H1 (cell line): ENCODE measurements around the gene ERV3-1. TPM values are rescaled to one million over a fixed set of nuclear protein-coding genes. Genes with fewer than 3 reads are reported as not detected.
"Not testable (repeated sequence)": the region's sequence is repeated elsewhere in the genome, so short reads cannot be mapped to it uniquely, and the experiment has no call there.

Source experiments
- CTCF ChIA-PET: fragments of 300-600 bp; sonication (Branson Sonifier 250); formaldehyde crosslinking; loops from one replicate; lab custom pipeline; 2021; ENCODE audit not compliant: partially characterized antibody; lab: Charles Lee
- POLR2A ChIA-PET: fragments of 300-600 bp; sonication (Branson Sonifier 250); formaldehyde crosslinking; loops from one replicate; lab custom pipeline; 2021; ENCODE audit warnings: inconsistent platforms; ENCODE audit not compliant: partially characterized antibody; lab: Charles Lee
- DNase-seq, 2 experiments: peaks; one replicate each; pipeline versions ENCODE4 v3.0.0 to v3.0.0-alpha.2; 2010 to 2022; ENCODE audit warnings: low spot score in 2 of 2, low read depth in 1 of 2, mixed read lengths in 1 of 2
- FAIRE-seq: peaks from 2 replicates; lab custom pipeline; 2011; peaks lifted over from hg19 to GRCh38; lab: Jason Lieb, UNC
- H2AFZ ChIP-seq: 2 replicates; pipeline ENCODE4 v1.8.1; 2012; ENCODE audit warnings: low read length, inconsistent platforms
- H2AK5ac ChIP-seq: 2 replicates; pipeline ENCODE4 v1.6.1; 2013; ENCODE audit warnings: low read depth, low read length
- H2BK120ac ChIP-seq: replicated peaks from 2 replicates; pipeline ENCODE3; 2013; ENCODE audit warnings: low read depth, low read length, inconsistent platforms
- H2BK12ac ChIP-seq: 2 replicates; pipeline ENCODE4 v1.6.1; 2013; ENCODE audit warnings: low read depth, low read length
- H2BK15ac ChIP-seq: 2 replicates; pipeline ENCODE4 v1.6.1; 2013; ENCODE audit warnings: low read length
- H2BK20ac ChIP-seq: 2 replicates; pipeline ENCODE4 v1.6.1; 2013; ENCODE audit warnings: low read length
- H2BK5ac ChIP-seq: 2 replicates; pipeline ENCODE4 v1.6.1; 2013; ENCODE audit warnings: low read depth, low read length
- H3K14ac ChIP-seq: 2 replicates; pipeline ENCODE4 v1.6.1; 2013; ENCODE audit warnings: inconsistent platforms; ENCODE audit not compliant: insufficient read length
- H3K18ac ChIP-seq: 2 replicates; pipeline ENCODE4 v1.6.1; 2013; ENCODE audit warnings: low read length; ENCODE audit errors: extremely low read depth
- H3K23ac ChIP-seq: 2 replicates; pipeline ENCODE4 v1.6.1; 2013; ENCODE audit warnings: inconsistent platforms; ENCODE audit not compliant: insufficient read length
- H3K23me2 ChIP-seq: 2 replicates; pipeline ENCODE4 v1.6.1; 2013; ENCODE audit warnings: low read depth, low read length
- H3K27ac ChIP-seq: 2 replicates; pipeline ENCODE4 v1.6.1; 2011; ENCODE audit warnings: low read depth, low read length, inconsistent platforms
- H3K27me3 ChIP-seq, 4 experiments: replicated peaks in 1 of 4; 1 replicate in 1 of 4; 2 replicates in 3 of 4; pipeline versions ENCODE4 v1.6.1 to v1.8.1; 2011 to 2013; ENCODE audit warnings: low read length in 3 of 4, mild to moderate bottlenecking in 3 of 4, inconsistent platforms in 2 of 4, mixed read lengths in 2 of 4, moderate library complexity in 1 of 4; ENCODE audit not compliant: control insufficient read depth in 3 of 4, insufficient read depth in 3 of 4; ENCODE audit errors: extremely low read depth in 1 of 4
- H3K36me3 ChIP-seq, 4 experiments: 2 replicates each; pipeline versions ENCODE4 v1.6.1 to v1.8.1; 2011 to 2013; ENCODE audit warnings: mild to moderate bottlenecking in 4 of 4, low read length in 3 of 4, moderate library complexity in 2 of 4, control low read depth in 1 of 4, inconsistent platforms in 1 of 4; ENCODE audit not compliant: insufficient read depth in 4 of 4, control insufficient read depth in 2 of 4
- H3K4ac ChIP-seq: replicated peaks from 2 replicates; pipeline ENCODE3; 2013; ENCODE audit warnings: low read length, low read depth, mixed read lengths, inconsistent platforms; ENCODE audit not compliant: insufficient read length
- H3K4me1 ChIP-seq, 4 experiments: replicated peaks in 1 of 4; 1 replicate in 1 of 4; 2 replicates in 3 of 4; pipeline versions ENCODE4 v1.6.1 to v1.8.1; 2011 to 2013; ENCODE audit warnings: low read length in 3 of 4, inconsistent platforms in 2 of 4, mixed read lengths in 1 of 4; ENCODE audit not compliant: insufficient read depth in 4 of 4, control insufficient read depth in 3 of 4
- H3K4me2 ChIP-seq, 2 experiments: 2 replicates each; pipeline versions ENCODE4 v1.6.1 to v1.8.1; 2011 to 2013; ENCODE audit warnings: low read depth in 2 of 2, low read length in 2 of 2, control low read depth in 1 of 2, inconsistent platforms in 1 of 2, mild to moderate bottlenecking in 1 of 2; ENCODE audit not compliant: insufficient read depth in 1 of 2
- H3K4me3 ChIP-seq, 4 experiments: fragments of 200-600, 300-600 bp in 1 of 4; sonication (generic), shearing (Covaris generic), sonication (Bioruptor Twin) in 1 of 4; 2 replicates each; pipeline versions ENCODE4 v1.5.1 to v1.8.1; 2011 to 2016; ENCODE audit warnings: low read length in 4 of 4, low read depth in 3 of 4, control low read depth in 2 of 4, inconsistent platforms in 2 of 4, mild to moderate bottlenecking in 2 of 4, mixed read lengths in 1 of 4, moderate library complexity in 1 of 4; ENCODE audit not compliant: insufficient read depth in 2 of 4; ENCODE audit errors: extremely low read depth in 1 of 4
- H3K56ac ChIP-seq: replicated peaks from 2 replicates; pipeline ENCODE3; 2013; ENCODE audit warnings: low read depth, mild to moderate bottlenecking, mixed read lengths, low read length, inconsistent platforms; ENCODE audit not compliant: insufficient read length
- H3K79me1 ChIP-seq: 2 replicates; pipeline ENCODE4 v1.6.1; 2013; ENCODE audit warnings: low read depth, low read length, control low read depth
- H3K79me2 ChIP-seq, 2 experiments: 2 replicates each; pipeline versions ENCODE4 v1.6.1 to v1.8.1; 2012 to 2013; ENCODE audit warnings: low read length in 2 of 2, mild to moderate bottlenecking in 2 of 2, inconsistent platforms in 1 of 2; ENCODE audit not compliant: insufficient read depth in 2 of 2, control insufficient read depth in 1 of 2
- H3K9ac ChIP-seq, 4 experiments: replicated peaks in 1 of 4; 1 replicate in 1 of 4; 2 replicates in 3 of 4; pipeline versions ENCODE4 v1.6.1 to v1.8.1; 2011 to 2013; ENCODE audit warnings: low read depth in 3 of 4, low read length in 3 of 4, control low read depth in 2 of 4, mild to moderate bottlenecking in 2 of 4, moderate library complexity in 2 of 4, inconsistent platforms in 1 of 4; ENCODE audit errors: extremely low read depth in 1 of 4
- H3K9me3 ChIP-seq, 2 experiments: 2 replicates each; pipeline versions ENCODE4 v1.6.1 to v1.8.1; 2012 to 2013; ENCODE audit warnings: mild to moderate bottlenecking in 2 of 2, moderate library complexity in 2 of 2, control low read depth in 1 of 2, inconsistent platforms in 1 of 2, low read depth in 1 of 2, low read length in 1 of 2, mixed read lengths in 1 of 2; ENCODE audit not compliant: insufficient read depth in 2 of 2
- H4K20me1 ChIP-seq, 2 experiments: replicated peaks in 1 of 2; 2 replicates each; pipeline versions ENCODE3 to v1.8.1; 2011 to 2013; ENCODE audit warnings: inconsistent platforms in 2 of 2, low read length in 2 of 2, mild to moderate bottlenecking in 1 of 2; ENCODE audit not compliant: insufficient read depth in 2 of 2, control insufficient read depth in 1 of 2
- H4K5ac ChIP-seq: 2 replicates; pipeline ENCODE4 v1.6.1; 2013; ENCODE audit warnings: low read length, low read depth, mixed read lengths, inconsistent platforms; ENCODE audit not compliant: insufficient read length
- H4K8ac ChIP-seq: 2 replicates; pipeline ENCODE4 v1.8.0; 2013; ENCODE audit warnings: mild to moderate bottlenecking, moderate library complexity, low read length, inconsistent platforms; ENCODE audit not compliant: insufficient read depth; ENCODE audit errors: extremely low read depth
- H4K91ac ChIP-seq: replicated peaks from 2 replicates; pipeline ENCODE3; 2013; ENCODE audit warnings: low read length, mixed read lengths, inconsistent platforms; ENCODE audit not compliant: insufficient read length
- WGBS, 2 experiments: shearing (Covaris generic) in 1 of 2; methylation state at CpG; one replicate each; pipeline versions ENCODE4 v1.1.6 to v1.1.7; 2013 to 2015; ENCODE audit warnings: low lambda C conversion rate in 2 of 2, mixed read lengths in 2 of 2, inconsistent platforms in 1 of 2, low coverage in 1 of 2, missing lambda C conversion rate in 1 of 2; ENCODE audit not compliant: insufficient replicate concordance in 2 of 2, insufficient coverage in 1 of 2, insufficient read length in 1 of 2; ENCODE audit errors: extremely low coverage in 1 of 2, missing lambda C conversion rate in 1 of 2; 5-methylcytosine and 5-hydroxymethylcytosine counted together
- polyA plus RNA-seq, 7 experiments: library from polyadenylated mRNA; depleted of rRNA in 3 of 7; stranded (reverse) in 5 of 7; unstranded in 2 of 7; fragments of >200 nt in 5 of 7; fragments of 200-250 nt in 2 of 7; gene quantifications; 1 replicate in 5 of 7; 2 replicates in 1 of 7; 4 replicates in 1 of 7; pipeline versions ENCODE4 v1.2.1 to v1.2.3, GENCODE V29; 2011 to 2013; ENCODE audit warnings: missing spikeins in 2 of 7, mixed read lengths in 2 of 7
- total RNA-seq: library from RNA; stranded (reverse); fragmentation: NEBNext Ultra II Directional; extraction: Animal tissue kit (Norgen Biotek cat#: 25700); gene quantifications from 2 replicates; pipeline ENCODE4 v1.2.1, GENCODE V29; 2021

Gene ERV3-1
- total and polyA plus RNA-seq, 2 of the 8 experiments (the other 6 are each of a cell fraction or from before 2014, with no cell fraction given) = 9.5 to 9.7 TPM

DNA sequence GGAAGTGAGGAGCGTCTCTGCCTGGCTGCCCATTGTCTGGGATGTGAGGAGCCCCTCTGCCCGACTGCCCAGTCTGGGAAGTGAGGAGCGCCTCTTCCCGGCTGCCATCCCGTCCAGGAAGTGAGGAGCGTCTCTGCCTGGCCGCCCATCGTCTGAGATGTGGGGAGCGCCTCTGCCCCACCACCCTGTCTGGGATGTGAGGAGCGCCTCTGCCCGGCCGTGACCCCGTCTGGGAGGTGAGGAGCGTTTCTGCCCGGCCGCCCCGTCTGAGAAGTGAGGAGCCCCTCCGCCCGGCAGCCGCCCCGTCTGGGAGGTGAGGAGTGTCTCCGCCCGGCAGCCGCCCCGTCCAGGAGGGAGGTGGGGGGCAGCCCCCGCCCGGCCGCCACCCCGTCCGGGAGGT lies 26.9 kb upstream of the ERV3-1 start:
- H2AFZ ChIP-seq, H3K18ac ChIP-seq, H4K8ac ChIP-seq, H3K9ac ChIP-seq, DNase-seq, H3K56ac ChIP-seq, H3K4ac ChIP-seq, H3K36me3 ChIP-seq, H3K14ac ChIP-seq, H2BK5ac ChIP-seq, FAIRE-seq, H2BK20ac ChIP-seq, H2BK12ac ChIP-seq, H2AK5ac ChIP-seq, H3K4me2 ChIP-seq, H3K9me3 ChIP-seq, CTCF ChIA-PET, H2BK120ac ChIP-seq, H3K23ac ChIP-seq, H2BK15ac ChIP-seq, H3K79me1 ChIP-seq, H3K4me3 ChIP-seq, H4K20me1 ChIP-seq, H4K5ac ChIP-seq, POLR2A ChIA-PET, H3K79me2 ChIP-seq, H4K91ac ChIP-seq, H3K23me2 ChIP-seq, H3K27ac ChIP-seq, H3K27me3 ChIP-seq, H3K4me1 ChIP-seq: not testable (repeated sequence)
- WGBS, 2 experiments = 91% methylated on average over 10 of the region's 30 CpGs; no CpG with 5 or more reads in 1 of the 2 experiments

DNA sequence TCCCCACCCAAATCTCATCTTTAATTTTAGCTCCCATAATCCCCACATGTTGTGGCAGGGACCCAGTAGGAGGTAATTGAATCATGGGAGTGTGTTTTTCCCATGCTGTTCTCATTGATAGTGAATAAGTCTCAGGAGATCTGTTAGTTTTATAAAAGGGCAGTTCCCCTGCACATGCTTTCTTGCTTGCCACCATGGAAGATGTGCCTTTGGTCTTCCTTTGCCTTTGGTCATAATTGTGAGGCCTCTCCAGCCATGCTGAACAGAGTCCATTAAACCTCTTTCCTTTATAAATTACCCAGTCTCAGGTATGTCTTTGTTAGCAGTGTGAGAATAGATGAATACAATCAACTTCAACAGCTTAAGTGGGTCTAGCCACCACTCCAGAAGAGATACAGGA lies 18.5 kb upstream of the ERV3-1 start:
- H3K4me1 ChIP-seq, H2BK5ac ChIP-seq, H3K4me3 ChIP-seq, H3K23ac ChIP-seq, H3K18ac ChIP-seq, H2BK12ac ChIP-seq, H3K79me1 ChIP-seq, H3K27ac ChIP-seq, H3K23me2 ChIP-seq, H2BK120ac ChIP-seq, DNase-seq, FAIRE-seq, H2BK20ac ChIP-seq, H3K9ac ChIP-seq, H4K20me1 ChIP-seq, H3K4ac ChIP-seq, H4K91ac ChIP-seq, H2BK15ac ChIP-seq, H4K8ac ChIP-seq, H3K79me2 ChIP-seq, H3K36me3 ChIP-seq, H2AK5ac ChIP-seq, H2AFZ ChIP-seq, H3K9me3 ChIP-seq, H3K4me2 ChIP-seq, H3K14ac ChIP-seq, H3K56ac ChIP-seq, H4K5ac ChIP-seq, H3K27me3 ChIP-seq, POLR2A ChIA-PET: not testable (repeated sequence)
- CTCF ChIA-PET = interaction anchor here (0.6 kb wide), 1 partner anchor 15 kb away, joined by 3 read pairs; no protein-coding TSS in a partner anchor
